ENCODE data around the gene DRAM1. TPM values are rescaled to one million over a fixed set of nuclear protein-coding genes. Genes with fewer than 3 reads are reported as not detected.

Gene DRAM1
- total and polyA plus RNA-seq, 10 of the 15 experiments (the other 5 are each of a cell fraction or from before 2014, with no cell fraction given) = 22.4 to 91.5 (median 41.4) TPM

DNA sequence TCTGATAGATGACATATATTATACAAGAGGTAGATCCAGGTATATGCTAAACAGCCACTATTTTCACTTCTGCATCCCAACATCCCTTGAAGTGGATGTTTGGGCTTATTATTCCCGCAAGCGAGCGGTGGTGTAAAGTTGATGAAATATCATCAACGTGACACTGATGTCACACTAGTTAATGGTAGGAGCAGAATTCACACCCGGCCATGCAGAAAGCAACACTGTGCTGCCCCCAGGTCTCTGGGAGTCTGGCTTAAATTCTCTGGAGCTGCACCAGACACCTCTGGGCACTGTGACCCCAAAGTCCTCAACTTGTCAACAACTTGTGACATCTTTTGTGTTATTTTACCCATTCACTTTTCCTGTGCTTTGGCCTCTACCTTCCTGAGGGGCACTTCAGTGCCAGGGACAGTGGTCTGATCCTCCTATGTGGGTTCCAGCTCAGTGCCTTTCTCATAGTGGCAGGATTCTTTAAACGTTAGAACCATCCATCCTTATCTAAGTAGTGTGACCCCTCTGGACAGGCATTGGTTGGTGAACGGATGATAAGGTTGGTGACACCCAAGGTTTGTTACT is 952 bp downstream of the DRAM1 start:
- DNase-seq (ENCODE audit: low read depth, low spot score) (no peak), ATAC-seq (peak; percentile 32), FAIRE-seq (no peak)
- Histone ChIP-seq H3K4me1 (ENCODE audit: control insufficient read depth, insufficient read depth, low read length) (peaks cover 5% of the 10 kb centered on the region), H3K4me2 (ENCODE audit: control insufficient read depth, insufficient read depth) (peak overlapping the region; percentile 75), H4K20me1 (ENCODE audit: control insufficient read depth, insufficient read depth) (no peaks in the 10 kb centered on the region; the same call in 1 of the 2 replicates), H3K27me3 (replicated peaks in 1 of 2; ENCODE audit: control insufficient read depth in 2 of 2, insufficient read depth in 2 of 2, low read length in 1 of 2) (no peaks in the 10 kb centered on the region), H3K9me3 (replicated peaks; ENCODE audit: control insufficient read depth, insufficient read depth, low read length) (no peaks in the 10 kb centered on the region), H3K4me3 (peak overlapping the region; percentile 89), H3K27ac (ENCODE audit: control insufficient read depth, insufficient read depth) (peak overlapping the region; percentile 97), H3K36me3 (ENCODE audit: control insufficient read depth in 2 of 2, insufficient read depth in 2 of 2, low read length in 1 of 2) (peaks cover 0 to 8% of the 10 kb centered on the region in 2 experiments; a peak in 1 of 4 replicates), H3K9ac (ENCODE audit: control insufficient read depth, insufficient read depth, low read length) (peak overlapping the region; percentile 97), H2AFZ (ENCODE audit: control insufficient read depth, low read depth, low read length) (peak overlapping the region; percentile 86), H3K79me2 (ENCODE audit: control insufficient read depth, insufficient read depth, low read length) (peaks cover 53% of the 10 kb centered on the region)
- in situ Hi-C loops (cut with MboI) (no loop called here), intact Hi-C loops (cut with micrococcal nuclease; ENCODE audit: unreplicated experiment) (loop anchor here (5.0 kb wide), 1 partner anchor 39 kb away; no protein-coding TSS in a partner anchor)
- ChIA-PET CTCF (interaction anchor here (0.8 to 1.3 kb wide), 5 partner anchors 30 to 50 kb away, joined by 3 to 7 read pairs (median 3); no protein-coding TSS in a partner anchor), RAD21 (ENCODE audit: unreplicated experiment) (interaction anchor here (1.0 to 2.0 kb wide), 7 partner anchors 8 to 104 kb away, joined by 3 to 17 read pairs (median 5); partner anchors contain the start of gene GNPTAB), POLR2A (interaction anchor here (0.5 to 2.2 kb wide), 6 partner anchors 12 to 57 kb away, joined by 3 to 12 read pairs (median 3); no protein-coding TSS in a partner anchor), SMC1A (ENCODE audit: uncharacterized antibody, unreplicated experiment) (interaction anchor here (0.7 to 1.8 kb wide), 5 partner anchors 10 to 38 kb away, joined by 3 to 10 read pairs (median 3); no protein-coding TSS in a partner anchor)
- TSS peak; percentile 70 for BruUV-seq (replicated peaks)
- 12% methylated on average over 7 of the region's 7 CpGs for WGBS (ENCODE audit: insufficient coverage, insufficient replicate concordance, low lambda C conversion rate, missing lambda C conversion rate)
- TF ChIP-seq POLR2A (IDR thresholded peaks at IDR 0.05; ENCODE audit: low read depth, low read length) (no peak), SPI1 (IDR thresholded peaks at IDR 0.05; ENCODE audit: borderline replicate concordance, insufficient read depth, low read depth, low read length) (no peak), JUNB (IDR thresholded peaks at IDR 0.05) (no peak), ZNF274 (IDR thresholded peaks at IDR 0.05; ENCODE audit: insufficient read depth, insufficient read length) (no peak), SMAD1 (IDR thresholded peaks at IDR 0.05; ENCODE audit: low read depth, partially characterized antibody) (no peak), FOXM1 (IDR thresholded peaks at IDR 0.05; ENCODE audit: low read depth, low read length) (no peak), CREB1 (IDR thresholded peaks at IDR 0.05; ENCODE audit: low read depth) (no peak), PML (IDR thresholded peaks at IDR 0.05; ENCODE audit: low read length) (no peak), ZZZ3 (IDR thresholded peaks at IDR 0.05; ENCODE audit: control insufficient read depth, insufficient read length, low read depth) (no peak), ZSCAN29 (IDR thresholded peaks at IDR 0.05) (no peak), ETV6 (conservative IDR thresholded peaks at IDR 0.05 in 1 of 2, IDR thresholded peaks at IDR 0.05 in 1 of 2; ENCODE audit: borderline replicate concordance in 1 of 2, low read depth in 1 of 2) (no peak)
- TF ChIP-seq, protein P1, sequence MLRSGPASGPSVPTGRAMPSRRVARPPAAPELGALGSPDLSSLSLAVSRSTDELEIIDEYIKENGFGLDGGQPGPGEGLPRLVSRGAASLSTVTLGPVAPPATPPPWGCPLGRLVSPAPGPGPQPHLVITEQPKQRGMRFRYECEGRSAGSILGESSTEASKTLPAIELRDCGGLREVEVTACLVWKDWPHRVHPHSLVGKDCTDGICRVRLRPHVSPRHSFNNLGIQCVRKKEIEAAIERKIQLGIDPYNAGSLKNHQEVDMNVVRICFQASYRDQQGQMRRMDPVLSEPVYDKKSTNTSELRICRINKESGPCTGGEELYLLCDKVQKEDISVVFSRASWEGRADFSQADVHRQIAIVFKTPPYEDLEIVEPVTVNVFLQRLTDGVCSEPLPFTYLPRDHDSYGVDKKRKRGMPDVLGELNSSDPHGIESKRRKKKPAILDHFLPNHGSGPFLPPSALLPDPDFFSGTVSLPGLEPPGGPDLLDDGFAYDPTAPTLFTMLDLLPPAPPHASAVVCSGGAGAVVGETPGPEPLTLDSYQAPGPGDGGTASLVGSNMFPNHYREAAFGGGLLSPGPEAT (IDR thresholded peaks at IDR 0.05; ENCODE audit: low read depth) = no peak
- TF ChIP-seq, protein P2, sequence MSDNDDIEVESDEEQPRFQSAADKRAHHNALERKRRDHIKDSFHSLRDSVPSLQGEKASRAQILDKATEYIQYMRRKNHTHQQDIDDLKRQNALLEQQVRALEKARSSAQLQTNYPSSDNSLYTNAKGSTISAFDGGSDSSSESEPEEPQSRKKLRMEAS (IDR thresholded peaks at IDR 0.05; ENCODE audit: low read depth, low read length) = no peak
- TF ChIP-seq, protein P3, sequence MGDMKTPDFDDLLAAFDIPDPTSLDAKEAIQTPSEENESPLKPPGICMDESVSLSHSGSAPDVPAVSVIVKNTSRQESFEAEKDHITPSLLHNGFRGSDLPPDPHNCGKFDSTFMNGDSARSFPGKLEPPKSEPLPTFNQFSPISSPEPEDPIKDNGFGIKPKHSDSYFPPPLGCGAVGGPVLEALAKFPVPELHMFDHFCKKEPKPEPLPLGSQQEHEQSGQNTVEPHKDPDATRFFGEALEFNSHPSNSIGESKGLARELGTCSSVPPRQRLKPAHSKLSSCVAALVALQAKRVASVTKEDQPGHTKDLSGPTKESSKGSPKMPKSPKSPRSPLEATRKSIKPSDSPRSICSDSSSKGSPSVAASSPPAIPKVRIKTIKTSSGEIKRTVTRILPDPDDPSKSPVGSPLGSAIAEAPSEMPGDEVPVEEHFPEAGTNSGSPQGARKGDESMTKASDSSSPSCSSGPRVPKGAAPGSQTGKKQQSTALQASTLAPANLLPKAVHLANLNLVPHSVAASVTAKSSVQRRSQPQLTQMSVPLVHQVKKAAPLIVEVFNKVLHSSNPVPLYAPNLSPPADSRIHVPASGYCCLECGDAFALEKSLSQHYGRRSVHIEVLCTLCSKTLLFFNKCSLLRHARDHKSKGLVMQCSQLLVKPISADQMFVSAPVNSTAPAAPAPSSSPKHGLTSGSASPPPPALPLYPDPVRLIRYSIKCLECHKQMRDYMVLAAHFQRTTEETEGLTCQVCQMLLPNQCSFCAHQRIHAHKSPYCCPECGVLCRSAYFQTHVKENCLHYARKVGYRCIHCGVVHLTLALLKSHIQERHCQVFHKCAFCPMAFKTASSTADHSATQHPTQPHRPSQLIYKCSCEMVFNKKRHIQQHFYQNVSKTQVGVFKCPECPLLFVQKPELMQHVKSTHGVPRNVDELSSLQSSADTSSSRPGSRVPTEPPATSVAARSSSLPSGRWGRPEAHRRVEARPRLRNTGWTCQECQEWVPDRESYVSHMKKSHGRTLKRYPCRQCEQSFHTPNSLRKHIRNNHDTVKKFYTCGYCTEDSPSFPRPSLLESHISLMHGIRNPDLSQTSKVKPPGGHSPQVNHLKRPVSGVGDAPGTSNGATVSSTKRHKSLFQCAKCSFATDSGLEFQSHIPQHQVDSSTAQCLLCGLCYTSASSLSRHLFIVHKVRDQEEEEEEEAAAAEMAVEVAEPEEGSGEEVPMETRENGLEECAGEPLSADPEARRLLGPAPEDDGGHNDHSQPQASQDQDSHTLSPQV (IDR thresholded peaks at IDR 0.05) = no peak
- TF ChIP-seq, protein P4, sequence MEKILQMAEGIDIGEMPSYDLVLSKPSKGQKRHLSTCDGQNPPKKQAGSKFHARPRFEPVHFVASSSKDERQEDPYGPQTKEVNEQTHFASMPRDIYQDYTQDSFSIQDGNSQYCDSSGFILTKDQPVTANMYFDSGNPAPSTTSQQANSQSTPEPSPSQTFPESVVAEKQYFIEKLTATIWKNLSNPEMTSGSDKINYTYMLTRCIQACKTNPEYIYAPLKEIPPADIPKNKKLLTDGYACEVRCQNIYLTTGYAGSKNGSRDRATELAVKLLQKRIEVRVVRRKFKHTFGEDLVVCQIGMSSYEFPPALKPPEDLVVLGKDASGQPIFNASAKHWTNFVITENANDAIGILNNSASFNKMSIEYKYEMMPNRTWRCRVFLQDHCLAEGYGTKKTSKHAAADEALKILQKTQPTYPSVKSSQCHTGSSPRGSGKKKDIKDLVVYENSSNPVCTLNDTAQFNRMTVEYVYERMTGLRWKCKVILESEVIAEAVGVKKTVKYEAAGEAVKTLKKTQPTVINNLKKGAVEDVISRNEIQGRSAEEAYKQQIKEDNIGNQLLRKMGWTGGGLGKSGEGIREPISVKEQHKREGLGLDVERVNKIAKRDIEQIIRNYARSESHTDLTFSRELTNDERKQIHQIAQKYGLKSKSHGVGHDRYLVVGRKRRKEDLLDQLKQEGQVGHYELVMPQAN (conservative IDR thresholded peaks at IDR 0.05) = no peak
